H7 (cell line): ENCODE data around the gene ZDHHC3. TPM values are rescaled to one million over a fixed set of nuclear protein-coding genes. Genes with fewer than 3 reads are reported as not detected.
"Not testable (repeated sequence)": the region's sequence is repeated elsewhere in the genome, so short reads cannot be mapped to it uniquely, and the experiment has no call there.

Experiments
- DNase-seq: peaks from one replicate; pipeline ENCODE4 v3.0.0; 2012
- H3K27me3 ChIP-seq: 2 replicates; pipeline ENCODE4 v1.6.0; 2011; ENCODE audit warnings: mild to moderate bottlenecking, low read length; ENCODE audit not compliant: control insufficient read depth, insufficient read depth
- H3K36me3 ChIP-seq: replicated peaks from 2 replicates; pipeline ENCODE4 v1.5.1; 2011; ENCODE audit warnings: low read length; ENCODE audit not compliant: control insufficient read depth, insufficient read depth
- H3K4me3 ChIP-seq: 2 replicates; pipeline ENCODE4 v1.5.1; 2011; ENCODE audit warnings: low read depth, mild to moderate bottlenecking, control low read depth, low read length, moderate library complexity; ENCODE audit not compliant: insufficient read depth
- total RNA-seq: library from RNA; depleted of rRNA; stranded (reverse); fragments of >200 nt; shearing (Covaris generic); gene quantifications from 2 replicates; pipeline ENCODE4 v1.2.3, GENCODE V29; 2014

Gene ZDHHC3
- total RNA-seq, 1 experiment from 2014 or later: 55.6 TPM

GRCh38 chr3:44963571-44964325, 12.2 kb downstream of the ZDHHC3 start:
- H3K4me3 ChIP-seq: no peak overlapping the region
- H3K36me3 ChIP-seq: peaks cover 1% of the 10 kb centered on the region
- H3K27me3 ChIP-seq: no peaks in the 10 kb centered on the region
- DNase-seq: no peak

DNA sequence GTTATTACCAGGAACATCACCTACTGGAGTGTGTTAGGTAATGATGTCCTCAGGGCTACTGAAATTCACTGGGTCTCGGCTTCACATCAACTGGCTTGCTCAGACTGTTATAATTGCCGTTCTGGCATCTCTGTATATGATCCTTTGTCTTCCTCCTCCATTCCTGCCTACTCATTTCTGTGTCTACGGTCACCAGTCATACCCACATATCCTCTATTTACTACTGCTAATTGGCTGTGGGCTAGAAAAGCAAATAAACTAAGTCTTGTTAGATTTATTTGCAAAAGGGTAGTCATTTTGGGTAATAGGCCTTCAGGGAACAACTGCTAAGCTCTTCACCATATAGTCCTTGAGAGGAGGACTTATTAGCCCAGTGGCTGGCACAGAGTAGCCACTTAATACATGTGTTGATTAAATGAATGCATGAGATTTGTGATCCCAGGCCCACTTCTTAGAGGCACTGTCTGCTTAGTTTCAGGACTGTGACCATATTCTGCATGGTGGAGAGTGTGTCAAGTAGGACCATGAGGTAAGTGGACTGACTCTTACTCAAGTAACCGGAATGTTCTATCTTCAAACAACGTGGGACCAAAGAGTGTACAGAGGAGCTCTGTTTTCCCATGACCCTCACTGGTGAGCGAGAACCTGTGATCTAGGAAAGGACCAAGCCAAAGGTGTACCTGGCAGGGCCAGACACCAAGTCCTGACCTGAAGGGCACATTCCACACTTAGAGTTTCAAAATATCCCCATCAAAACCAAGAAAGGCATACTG, 13.2 kb downstream of the ZDHHC3 start:
- Histone ChIP-seq H3K36me3 (peaks cover 1% of the 10 kb centered on the region), H3K27me3 (no peaks in the 10 kb centered on the region), H3K4me3 (no peak overlapping the region)
- DNase-seq: no peak

GRCh38 chr3:44961888-44962287, 14.1 kb downstream of the ZDHHC3 start:
- DNase-seq: no peak
- Histone ChIP-seq H3K36me3 (peaks cover 3% of the 10 kb centered on the region), H3K27me3 (no peaks in the 10 kb centered on the region), H3K4me3 (no peak overlapping the region)

DNA sequence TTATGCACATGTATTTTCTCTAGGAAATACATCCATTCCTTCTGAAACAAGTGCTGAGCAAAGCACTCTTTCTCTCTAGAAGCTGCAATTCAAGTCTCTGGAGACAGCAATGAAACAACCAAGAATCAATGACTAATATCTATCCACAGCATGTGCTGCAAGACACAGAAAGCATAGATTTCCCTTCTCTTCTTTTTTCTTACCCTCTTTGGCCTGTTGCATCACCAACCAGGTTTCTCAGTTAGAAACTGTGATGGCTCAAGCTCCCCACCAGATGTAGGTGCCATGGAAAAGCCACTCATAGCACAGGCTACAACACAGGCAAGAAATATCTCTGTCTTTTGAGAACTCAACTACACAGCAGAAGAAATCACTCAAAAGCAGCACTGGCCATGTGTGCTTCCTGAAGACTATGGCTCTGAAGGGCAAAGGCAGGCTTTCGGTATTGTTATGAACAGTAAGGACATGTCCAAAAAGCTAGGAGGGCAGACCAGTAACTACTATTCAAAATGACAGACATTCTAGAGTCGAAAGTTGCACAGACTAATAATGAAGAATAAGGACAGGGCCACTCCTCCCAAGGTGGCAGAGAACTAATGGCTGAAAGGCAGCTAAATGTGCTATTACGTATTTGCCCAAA, 15.5 kb downstream of the ZDHHC3 start:
- DNase-seq: no peak
- Histone ChIP-seq H3K36me3 (peaks cover 4% of the 10 kb centered on the region), H3K27me3 (no peaks in the 10 kb centered on the region), H3K4me3 (no peak overlapping the region)

- Histone ChIP-seq H3K4me3 (no peak overlapping the region), H3K36me3 (peaks cover 6% of the 10 kb centered on the region), H3K27me3 (no peaks in the 10 kb centered on the region)
- no peak for DNase-seq
Observed at GRCh38 chr3:44958386-44958785, 17.6 kb downstream of the ZDHHC3 start.

- H3K4me3 ChIP-seq: no peak overlapping the region
- peaks cover 6% of the 10 kb centered on the region for H3K36me3 ChIP-seq
- no peaks in the 10 kb centered on the region for H3K27me3 ChIP-seq
- no peak for DNase-seq
Observed at GRCh38 chr3:44957986-44958385, 18.0 kb downstream of the ZDHHC3 start.

DNA sequence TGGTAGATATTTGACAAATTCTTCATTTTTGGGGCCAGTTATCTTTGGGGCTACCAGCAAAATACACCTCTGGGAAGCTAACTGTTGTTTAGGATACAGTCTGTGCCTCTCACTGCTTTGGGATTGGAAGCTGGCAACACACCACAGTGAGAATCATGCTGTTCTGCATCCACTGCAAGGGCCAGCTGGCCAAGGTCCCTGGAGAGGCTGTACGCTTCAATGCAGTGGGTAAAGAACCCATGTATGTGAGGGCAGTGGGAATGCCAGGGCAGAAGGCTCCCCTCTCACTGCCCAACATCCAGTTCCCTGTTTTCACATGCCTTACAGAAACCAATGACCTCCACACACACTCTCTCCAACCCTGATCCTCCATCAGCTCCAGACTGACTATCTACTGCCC, 20.1 kb downstream of the ZDHHC3 start:
- H3K36me3 ChIP-seq: peaks cover 6% of the 10 kb centered on the region
- H3K4me3 ChIP-seq: no peak overlapping the region
- H3K27me3 ChIP-seq: no peaks in the 10 kb centered on the region
- no peak for DNase-seq

GRCh38 chr3:44954962-44955361, 21.0 kb downstream of the ZDHHC3 start:
- Histone ChIP-seq H3K27me3 (no peaks in the 10 kb centered on the region), H3K36me3 (peaks cover 6% of the 10 kb centered on the region), H3K4me3 (no peak overlapping the region)
- DNase-seq: no peak

DNA sequence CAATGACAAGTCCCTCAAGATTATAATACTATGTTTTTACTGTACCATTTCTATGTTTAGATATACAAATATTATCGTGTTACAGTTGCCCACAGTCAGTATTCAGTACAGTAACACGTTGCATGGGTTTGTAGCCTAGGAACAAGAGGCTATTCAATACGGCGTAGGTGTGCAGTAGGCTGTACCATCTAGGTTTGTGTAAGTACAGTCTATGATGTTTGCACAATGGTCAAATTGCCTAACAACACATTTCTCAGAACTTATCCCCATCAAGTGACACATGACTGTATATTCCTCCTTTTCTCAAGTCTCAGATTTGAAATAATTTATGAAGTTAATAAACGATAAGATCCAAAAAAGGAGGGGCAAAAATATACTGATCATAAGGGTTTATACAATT, 21.7 kb downstream of the ZDHHC3 start:
- DNase-seq: no peak
- Histone ChIP-seq H3K36me3 (peaks cover 6% of the 10 kb centered on the region), H3K27me3 (no peaks in the 10 kb centered on the region), H3K4me3 (no peak overlapping the region)

- no peaks in the 10 kb centered on the region for H3K27me3 ChIP-seq
- H3K36me3 ChIP-seq: peaks cover 5% of the 10 kb centered on the region
- no peak overlapping the region for H3K4me3 ChIP-seq
- DNase-seq: no peak
Observed at GRCh38 chr3:44952689-44953088, 23.3 kb downstream of the ZDHHC3 start.

GRCh38 chr3:44950275-44950734, 25.7 kb downstream of the ZDHHC3 start:
- Histone ChIP-seq H3K27me3 (no peaks in the 10 kb centered on the region), H3K4me3 (no peak overlapping the region), H3K36me3 (peaks cover 4% of the 10 kb centered on the region)
- DNase-seq: peak; percentile 57

- not testable (repeated sequence) for DNase-seq, H3K27me3 ChIP-seq, H3K36me3 ChIP-seq, H3K4me3 ChIP-seq
Observed at GRCh38 chr3:44949770-44950169, 26.2 kb downstream of the ZDHHC3 start.

- Histone ChIP-seq H3K4me3 (no peak overlapping the region), H3K27me3 (no peaks in the 10 kb centered on the region), H3K36me3 (peaks cover 4% of the 10 kb centered on the region)
- DNase-seq: no peak
Observed at GRCh38 chr3:44948239-44948638, 27.7 kb downstream of the ZDHHC3 start.

DNA sequence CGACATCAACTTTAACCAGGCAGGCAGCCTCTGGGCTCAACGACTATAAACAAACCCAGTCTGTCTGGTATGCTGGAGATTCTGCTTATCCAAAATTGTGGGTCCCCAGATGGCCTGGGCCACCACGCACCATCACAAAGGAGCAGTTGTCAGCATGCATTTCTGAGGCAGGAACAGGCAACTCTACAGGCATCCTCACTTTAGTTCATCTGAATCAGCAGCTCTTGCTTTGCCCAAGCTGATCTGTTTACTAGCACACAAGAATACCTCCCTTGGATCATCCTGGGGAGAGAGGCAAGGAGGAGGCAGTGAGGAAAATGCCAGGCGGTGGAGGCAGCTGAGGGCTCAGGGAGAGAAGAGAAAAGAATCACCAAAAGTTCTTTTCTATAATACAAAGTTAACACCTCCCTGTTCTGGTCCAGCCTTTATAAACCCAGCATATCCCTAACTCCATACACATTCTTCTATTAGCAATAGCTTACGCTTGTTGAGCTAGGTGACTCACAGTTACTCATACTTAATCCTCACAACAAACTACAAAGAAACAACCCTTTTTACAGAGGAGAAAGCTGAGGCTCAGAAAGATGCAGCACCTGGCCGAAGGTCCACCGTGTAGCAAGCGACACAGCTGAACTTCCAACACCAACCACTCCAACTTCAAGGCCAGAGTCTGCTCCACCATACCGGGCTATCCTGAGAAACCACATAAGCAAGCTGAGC, 33.6 kb downstream of the ZDHHC3 start:
- Histone ChIP-seq H3K36me3 (peaks cover 20% of the 10 kb centered on the region), H3K4me3 (no peak overlapping the region), H3K27me3 (no peaks in the 10 kb centered on the region)
- DNase-seq: no peak
